Activated effector memory CD4-positive, alpha-beta T cell treated with anti-CD3 and anti-CD28 coated beads, Interleukin-2, amount 50 U/mL, for 16 hours (primary cell): ENCODE measurements around the gene PLEKHA4.
"Not testable (repeated sequence)": the region's sequence is repeated elsewhere in the genome, so short reads cannot be mapped to it uniquely, and the experiment has no call there.

Experiments used
- DNase-seq: peaks from one replicate; pipeline ENCODE4 v3.0.0-alpha.2; 2020

Gene PLEKHA4

DNA sequence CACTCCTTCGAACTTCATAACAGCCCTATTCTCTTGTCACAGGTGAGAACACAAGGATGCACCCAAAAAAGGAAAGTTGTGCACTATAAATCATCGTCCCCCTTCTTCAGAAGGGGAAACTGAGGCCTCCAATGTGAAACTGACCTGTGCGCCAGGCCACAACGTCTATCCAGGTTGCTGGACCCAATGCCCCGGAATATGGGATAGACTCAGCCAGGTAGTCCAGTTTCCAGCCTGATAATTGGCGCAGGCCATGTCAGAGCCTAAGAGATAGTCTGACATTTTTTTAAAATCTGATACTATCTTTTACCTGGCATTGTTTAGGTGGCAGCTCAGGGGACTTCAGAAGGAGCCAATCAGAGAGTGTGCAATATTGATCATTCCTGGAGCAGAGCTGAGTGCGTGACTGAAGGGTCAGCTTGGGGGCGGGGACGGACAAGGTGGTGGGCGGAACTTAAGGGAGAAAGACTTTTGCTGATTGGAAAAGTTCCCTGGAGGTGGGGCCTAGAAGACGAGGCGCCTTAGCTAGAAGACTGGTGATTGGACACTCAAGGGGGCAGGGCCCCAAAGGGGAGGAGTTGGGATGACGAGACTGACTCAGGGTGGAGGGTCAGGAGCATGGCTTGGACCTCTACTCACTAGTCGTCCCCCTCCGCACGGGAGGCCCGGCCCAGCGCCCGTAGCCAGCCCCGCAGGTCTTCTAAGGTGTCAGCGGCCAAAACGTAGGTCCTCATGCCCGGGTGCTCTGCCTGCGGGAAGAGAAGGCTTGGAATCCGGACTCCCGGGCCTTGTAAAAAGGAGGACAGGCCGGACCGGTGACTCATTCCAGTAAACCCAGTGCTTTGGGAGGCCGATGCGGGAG, 8.5 kb downstream of the PLEKHA4 start:
- DNase-seq: no peak

- DNase-seq: peak; percentile 92
Observed at GRCh38 chr19:48858984-48859710, 9.3 kb downstream of the PLEKHA4 start.

DNA sequence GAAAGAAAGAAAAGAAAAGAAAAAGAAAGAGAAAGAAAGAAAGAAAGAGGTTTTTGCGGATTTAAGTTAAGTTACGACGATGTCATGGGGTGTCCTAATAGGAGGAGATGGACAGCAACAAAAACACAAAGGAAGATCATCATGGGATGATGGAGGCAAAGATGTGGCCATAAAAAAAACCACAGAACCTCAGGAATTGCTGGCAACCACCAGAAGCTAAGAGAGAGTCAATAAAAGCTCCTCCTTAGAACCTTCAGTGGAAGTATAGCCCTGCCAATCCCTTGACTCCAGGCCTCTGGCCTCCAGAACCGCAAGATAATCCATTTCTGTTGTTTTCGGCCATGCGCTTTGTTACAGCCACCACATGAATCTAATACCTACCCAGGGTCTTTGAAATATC, 11.5 kb downstream of the PLEKHA4 start:
- DNase-seq: no peak

- DNase-seq: no peak
Observed at GRCh38 chr19:48854103-48854502, 14.3 kb downstream of the PLEKHA4 start.

GRCh38 chr19:48853483-48853882, 14.9 kb downstream of the PLEKHA4 start:
- DNase-seq: no peak

- no peak for DNase-seq
Observed at GRCh38 chr19:48852292-48852691, 16.1 kb downstream of the PLEKHA4 start.

DNA sequence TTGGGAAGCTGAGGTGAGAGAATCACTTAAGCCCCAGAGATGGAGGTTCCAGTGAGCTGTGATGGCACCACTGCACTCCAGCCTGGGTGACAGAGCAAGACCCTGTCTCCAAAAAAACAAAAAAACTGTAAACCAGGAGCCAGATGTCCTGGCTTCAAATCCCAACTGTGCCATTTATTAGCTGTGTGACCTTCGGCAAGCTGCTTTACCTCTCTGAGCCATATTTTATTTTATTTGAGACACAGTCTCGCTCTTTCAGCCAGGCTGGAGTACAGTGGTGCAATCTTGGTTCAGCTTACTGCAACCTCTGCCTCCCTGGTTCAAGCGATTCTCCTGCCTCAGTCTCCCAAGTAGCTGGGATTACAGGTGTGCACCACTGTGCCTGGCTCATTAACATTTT, 21.8 kb downstream of the PLEKHA4 start:
- not testable (repeated sequence) for DNase-seq

GRCh38 chr19:48845384-48845783, 23.0 kb downstream of the PLEKHA4 start:
- DNase-seq: no peak

GRCh38 chr19:48844472-48844871, 23.9 kb downstream of the PLEKHA4 start:
- no peak for DNase-seq

DNA sequence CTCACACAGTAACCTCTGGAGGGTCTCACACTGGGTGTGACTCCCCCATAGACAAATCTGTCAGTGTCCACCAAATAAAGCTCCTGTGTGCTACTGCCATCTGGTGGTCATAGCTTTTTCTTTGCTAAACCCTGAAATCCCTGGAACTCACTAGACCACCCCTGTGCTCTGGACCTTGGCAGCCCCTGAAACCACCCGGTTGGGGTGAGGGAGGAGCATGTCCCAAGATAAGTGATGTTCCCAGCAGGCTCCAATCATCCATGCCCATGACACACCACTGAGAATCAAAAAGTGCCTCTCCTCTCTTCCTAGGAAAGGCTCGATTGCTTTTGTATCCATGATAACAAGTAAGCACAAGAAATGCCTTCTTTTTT, 25.6 kb downstream of the PLEKHA4 start:
- peak; percentile 72 for DNase-seq

- DNase-seq: no peak
Observed at GRCh38 chr19:48841571-48841970, 26.8 kb downstream of the PLEKHA4 start.

GRCh38 chr19:48841047-48841446, 27.4 kb downstream of the PLEKHA4 start:
- DNase-seq: no peak

DNA sequence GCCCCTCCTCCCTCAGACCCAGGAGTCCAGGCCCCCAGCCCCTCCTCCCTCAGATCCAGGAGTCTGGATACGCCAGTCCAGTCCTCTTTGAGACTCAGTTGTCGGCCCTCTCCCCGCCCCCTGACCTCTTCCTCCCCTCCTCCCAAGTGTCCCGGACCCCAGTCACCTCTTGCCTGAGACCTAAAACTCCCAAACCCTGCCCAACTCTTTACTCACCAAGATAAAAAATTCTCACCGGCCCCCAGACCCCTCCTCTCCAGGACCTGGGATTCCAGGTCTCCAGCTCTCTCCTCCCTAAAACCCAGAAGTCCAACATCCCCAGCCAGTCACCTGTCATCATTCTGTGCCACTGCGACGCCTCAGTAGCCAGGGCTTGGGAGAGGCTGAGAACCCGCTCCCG, 30.7 kb downstream of the PLEKHA4 start:
- no peak for DNase-seq

- peak; percentile 90 for DNase-seq
Observed at GRCh38 chr19:48837051-48837524, 31.3 kb downstream of the PLEKHA4 start.

GRCh38 chr19:48836089-48837017, 32.1 kb downstream of the PLEKHA4 start, which contains the start of gene HSD17B14:
TSS of gene HSD17B14 (minus strand) at chr19:48836491. CDS start at chr19:48836411, 80 bp downstream.
- no peak for DNase-seq

GRCh38 chr19:48835734-48836088, 32.7 kb downstream of the PLEKHA4 start:
- peak; percentile 96 for DNase-seq

- DNase-seq: no peak
Observed at GRCh38 chr19:48833977-48834376, 34.4 kb downstream of the PLEKHA4 start.

- DNase-seq: no peak
Observed at GRCh38 chr19:48833049-48833448, 35.4 kb downstream of the PLEKHA4 start.

DNA sequence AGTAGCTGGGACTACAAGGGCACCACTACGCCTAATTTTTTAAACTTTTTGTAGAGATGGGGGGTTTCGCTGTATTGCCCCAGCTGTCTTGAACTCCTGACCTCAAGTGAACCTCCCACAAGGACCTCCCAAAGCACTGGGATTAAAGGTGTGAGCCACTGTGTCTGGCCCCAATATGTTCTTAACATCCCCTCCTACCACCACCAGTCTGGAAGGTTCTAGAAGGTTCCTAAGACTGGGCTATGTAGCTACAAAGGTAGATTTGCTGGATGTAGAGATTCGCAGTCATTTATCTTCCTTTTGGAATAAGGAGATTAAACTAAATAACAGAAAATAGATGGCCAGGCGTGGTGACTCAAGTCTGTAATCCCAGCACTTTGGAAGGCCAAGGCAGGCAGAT, 37.5 kb downstream of the PLEKHA4 start:
- DNase-seq: no peak

GRCh38 chr19:48830088-48830487, 38.3 kb downstream of the PLEKHA4 start:
- DNase-seq: no peak

- no peak for DNase-seq
Observed at GRCh38 chr19:48826606-48827020, 41.8 kb downstream of the PLEKHA4 start.

- no peak for DNase-seq
Observed at GRCh38 chr19:48822514-48822913, 45.9 kb downstream of the PLEKHA4 start.

DNA sequence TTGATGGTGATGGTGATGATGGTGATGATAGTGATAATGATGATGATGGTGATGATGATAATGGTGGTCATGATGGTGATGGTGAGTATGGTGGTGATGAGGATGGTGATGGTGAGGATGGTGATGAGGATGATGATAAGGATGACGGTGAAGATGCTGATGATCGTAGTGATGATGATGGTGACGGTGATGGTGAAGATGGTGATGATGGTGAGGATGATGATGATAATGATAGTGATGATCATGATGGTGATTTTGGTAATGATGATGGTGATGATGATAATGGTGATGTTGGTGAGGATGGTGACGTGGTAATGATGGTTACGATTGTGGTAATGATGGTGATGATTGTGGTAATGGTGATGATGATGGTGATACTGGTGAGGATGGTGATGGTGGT, 46.8 kb downstream of the PLEKHA4 start:
- DNase-seq: no peak
